NCI-H460 (cell line): ENCODE measurements around the gene TOM1L2. TPM values are rescaled to one million over a fixed set of nuclear protein-coding genes. Genes with fewer than 3 reads are reported as not detected.

Experiments used
- DNase-seq: peaks from one replicate; pipeline ENCODE4 v3.0.0-alpha.2; 2016; ENCODE audit warnings: low read depth; ENCODE audit errors: extremely low read depth
- polyA plus RNA-seq: library from polyadenylated mRNA; depleted of rRNA; stranded (reverse); fragments of >200 nt; gene quantifications from 2 replicates; pipeline ENCODE4 v1.2.3, GENCODE V29; 2014; cell fraction: nucleus; rRNA removed
- total RNA-seq: library from RNA; depleted of rRNA; stranded (reverse); fragments of >200 nt; shearing (Covaris generic); gene quantifications from 2 replicates; pipeline ENCODE4 v1.2.3, GENCODE V29; 2014; rRNA removed

TOM1L2 gene
- 9.7 and 9.9 TPM in 2 replicates for total RNA-seq
- 26.0 and 36.3 TPM in 2 replicates for polyA plus RNA-seq

DNA sequence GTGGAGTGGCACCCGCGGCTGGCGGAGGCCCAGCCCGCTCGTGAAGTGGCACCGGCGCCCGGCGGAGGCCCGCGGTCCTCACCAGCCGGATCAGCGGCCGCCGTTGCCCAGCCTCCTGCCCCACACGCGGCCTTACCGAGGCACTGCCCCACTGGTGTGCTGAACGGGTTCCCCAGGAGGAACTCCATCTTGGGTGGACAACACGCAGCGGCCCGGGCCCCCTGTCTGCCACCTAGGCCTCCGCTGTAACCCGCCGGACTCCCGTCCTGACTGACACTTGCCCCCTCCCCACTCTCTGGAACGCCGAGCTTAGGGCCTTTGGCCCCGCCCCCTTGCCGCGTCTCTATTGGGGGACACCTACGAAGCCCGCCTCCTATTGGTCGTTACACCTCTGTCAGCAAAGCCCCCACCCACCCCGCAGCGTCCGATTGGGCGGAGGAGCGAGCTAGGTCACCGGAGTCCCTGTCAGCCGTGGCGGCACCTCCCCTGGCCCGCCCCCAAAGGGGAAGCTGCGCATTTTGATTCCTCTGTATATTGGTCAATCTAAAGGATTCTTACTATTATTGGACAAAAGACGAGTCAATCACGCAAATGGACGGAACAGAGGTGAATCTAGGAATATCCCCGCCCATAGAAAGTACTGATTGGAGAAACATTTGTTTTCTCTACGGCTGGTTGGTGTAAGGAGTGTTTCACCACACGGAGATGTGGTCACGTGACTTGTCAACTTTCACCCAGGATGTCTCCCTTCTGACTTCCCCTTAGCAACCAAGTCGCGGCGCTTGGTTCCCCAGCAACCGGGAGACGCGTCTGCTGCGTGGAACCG lies at the start of gene TOM1L2, which contains the start of gene DRC3:
Gene TOM1L2, minus strand, starts transcription at position 275 of the 826 bp plus-strand sequence. Its CDS starts 87 bp downstream, at position 188.
Gene DRC3, plus strand, starts transcription at position 737 of the 826 bp plus-strand sequence. CDS start 4,737 bp downstream, outside the sequence.
- peak; percentile 100 for DNase-seq

DNA sequence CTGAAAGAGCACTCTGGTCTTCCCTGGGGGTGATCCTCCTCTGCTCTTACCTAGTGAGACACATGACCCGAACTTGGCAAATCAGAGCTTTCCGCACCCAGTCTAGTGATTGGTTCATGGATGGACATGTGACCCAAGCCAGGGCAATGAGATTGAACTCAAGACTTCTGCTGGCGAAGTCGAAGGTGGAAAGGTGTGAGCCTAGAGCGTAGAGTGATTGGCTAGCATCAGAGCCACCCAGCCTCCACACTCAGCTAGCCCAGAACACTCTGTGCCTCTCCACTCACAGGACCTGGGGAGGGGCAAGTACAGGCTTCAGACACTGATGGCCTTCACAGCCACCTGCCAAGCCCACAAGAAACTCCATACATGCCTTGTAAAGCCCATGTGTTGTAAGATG lies 49.2 kb upstream of the TOM1L2 start:
- no peak for DNase-seq

DNA sequence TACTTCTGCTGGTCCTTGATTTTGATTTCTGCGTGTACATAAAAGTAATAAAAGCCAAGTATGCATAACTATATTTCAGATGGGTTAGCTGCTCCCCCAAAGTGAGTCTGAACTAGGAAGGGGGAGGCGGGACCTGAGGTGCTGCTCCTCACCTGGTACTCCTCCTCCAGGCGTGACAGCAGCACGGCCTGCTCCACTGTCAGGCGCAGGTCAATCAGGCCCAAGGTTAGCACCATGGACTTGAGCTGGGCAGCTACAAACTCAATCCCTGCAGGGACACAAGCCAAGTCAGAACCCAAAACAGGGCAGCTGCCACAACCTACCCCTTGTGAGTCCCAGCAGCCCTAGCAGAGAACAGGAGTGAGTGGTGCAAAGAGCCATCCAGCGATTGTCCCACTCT lies 48.8 kb upstream of the TOM1L2 start:
- DNase-seq, result no peak

DNA sequence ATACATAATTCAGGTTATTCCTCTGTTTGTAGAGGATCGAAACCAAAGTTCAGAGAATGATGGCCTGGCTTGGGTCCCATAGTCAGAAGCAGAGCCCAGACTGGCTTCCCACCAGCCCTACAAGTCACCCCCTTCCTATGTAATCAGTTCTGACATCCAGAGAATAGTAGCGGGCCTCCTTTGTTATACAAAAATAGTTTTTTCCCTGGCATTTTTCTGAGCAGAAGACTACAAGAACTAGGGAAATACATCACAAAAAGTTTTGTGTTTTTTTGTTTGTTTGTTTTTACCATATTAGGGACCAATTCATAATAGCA lies 47.6 kb upstream of the TOM1L2 start:
- no peak for DNase-seq

DNA sequence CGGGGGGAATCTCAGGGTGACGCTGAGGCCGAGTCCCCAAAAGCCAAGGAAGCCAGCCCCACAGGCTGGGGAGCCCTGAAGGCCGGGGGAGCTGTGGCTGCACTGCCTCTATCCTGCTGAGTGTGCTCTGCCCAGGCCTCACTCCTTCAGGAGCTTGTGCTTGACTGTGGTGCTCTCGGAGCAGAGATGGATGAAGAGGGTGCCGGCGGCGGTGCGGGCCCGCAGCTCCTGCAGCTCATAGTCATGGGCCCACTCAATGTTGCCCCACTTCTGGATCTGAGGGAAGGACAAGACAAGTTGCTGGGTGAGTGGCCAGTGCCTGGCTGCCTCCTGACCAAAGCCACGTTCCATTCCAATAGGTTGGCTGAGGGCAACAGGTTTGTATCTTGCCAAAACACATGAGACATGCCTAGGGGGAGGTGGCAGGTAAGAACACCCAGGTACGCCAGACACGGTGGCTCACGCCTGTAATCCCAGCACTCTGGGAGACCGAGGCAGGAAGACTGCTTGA lies 46.3 kb upstream of the TOM1L2 start:
- no peak for DNase-seq

DNA sequence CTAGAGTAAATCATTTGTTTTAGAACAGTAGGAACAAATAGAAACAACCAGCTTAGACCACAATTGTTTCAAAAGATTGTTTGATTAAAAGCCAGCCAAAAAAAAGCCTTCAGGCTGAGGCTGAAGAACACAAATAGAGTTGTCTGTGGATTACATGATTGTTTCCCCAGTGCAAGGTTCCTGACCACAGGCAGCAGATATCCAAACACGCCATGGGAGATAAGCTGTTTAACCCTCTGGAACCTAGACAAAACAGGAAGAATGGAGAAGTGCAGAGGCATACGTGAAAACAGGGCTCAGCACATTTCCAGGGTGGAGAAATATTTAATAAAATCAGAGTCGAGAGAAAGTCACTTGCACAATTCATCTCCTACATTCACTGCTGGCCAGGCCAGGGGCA lies 45.8 kb upstream of the TOM1L2 start:
- DNase-seq, result no peak

DNA sequence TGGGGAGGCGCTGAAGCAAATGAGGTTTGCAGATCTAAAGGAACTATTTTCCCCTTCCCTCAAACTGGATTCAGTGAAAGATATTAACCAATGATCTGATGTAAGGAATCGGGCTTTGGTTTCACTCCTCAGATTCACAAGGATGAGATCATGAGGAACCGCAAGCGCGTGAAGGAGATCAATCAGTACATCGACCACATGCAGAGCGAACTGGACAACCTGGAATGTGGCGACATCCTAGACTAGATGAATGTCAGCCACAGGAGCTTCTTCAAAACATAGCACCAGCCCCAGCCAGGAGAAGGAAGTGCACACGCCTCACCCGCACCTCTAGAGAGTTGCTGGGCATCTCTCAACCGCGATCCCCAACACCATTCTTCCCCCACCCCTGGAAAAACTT lies 44.2 kb upstream of the TOM1L2 start:
- DNase-seq, result no peak

DNA sequence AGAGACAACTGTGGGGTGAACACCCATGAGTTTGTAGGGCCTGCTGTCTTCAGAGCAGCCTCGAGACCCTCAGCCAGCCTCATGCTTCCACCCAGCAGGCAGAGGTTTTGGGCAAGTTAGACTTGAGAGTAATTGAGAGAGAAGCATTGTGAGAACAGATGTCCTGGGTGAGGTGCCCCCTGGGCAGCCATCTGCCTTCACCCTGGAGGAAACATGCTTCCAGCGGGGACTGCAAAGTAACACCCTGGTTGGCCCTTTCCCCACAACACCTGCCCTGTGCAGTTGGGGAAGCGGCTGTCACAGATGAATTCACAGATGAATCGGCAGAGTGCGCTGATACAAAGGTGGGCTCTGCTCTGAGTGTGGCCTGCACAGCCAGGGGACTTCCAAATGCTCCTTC lies 43.4 kb upstream of the TOM1L2 start:
- no peak for DNase-seq

DNA sequence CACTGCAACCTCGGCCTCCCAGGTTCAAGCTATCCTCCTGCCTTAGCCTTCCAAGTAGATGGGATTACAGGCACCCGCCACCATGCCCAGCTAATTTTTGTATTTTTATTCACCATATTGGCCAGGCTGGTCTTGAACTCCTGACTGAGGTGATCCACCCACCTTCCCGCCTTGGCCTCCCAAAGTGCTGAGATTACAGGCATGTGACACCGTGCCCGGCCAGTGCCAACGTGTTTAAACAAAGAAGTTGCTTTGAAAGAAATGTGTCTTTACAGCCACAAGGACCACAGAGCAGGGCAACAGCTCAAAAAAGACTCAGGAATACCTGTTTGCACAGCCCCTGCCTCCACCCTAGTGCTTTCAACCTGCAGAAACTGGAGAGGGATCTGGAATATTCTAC lies 41.8 kb upstream of the TOM1L2 start:
- no peak for DNase-seq

DNA sequence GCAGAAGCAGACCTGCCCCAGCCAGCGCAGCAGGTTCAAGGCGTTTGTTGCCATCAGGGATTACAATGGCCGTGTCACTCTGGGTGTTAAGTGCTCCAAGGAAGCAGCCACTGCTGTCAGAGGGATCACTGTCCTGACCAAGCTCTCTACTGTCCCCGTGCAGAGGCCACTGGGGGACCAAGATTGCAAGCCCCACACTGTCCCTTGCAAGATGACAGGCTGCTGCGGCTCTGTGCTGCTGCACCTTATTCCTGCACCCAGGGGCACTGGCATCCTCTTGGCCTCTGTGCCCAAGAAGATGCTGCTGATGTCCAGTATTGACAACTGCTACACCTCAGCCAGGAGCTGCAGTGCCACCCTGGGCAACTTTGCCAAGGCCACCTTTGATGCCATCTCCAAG lies 39.1 kb upstream of the TOM1L2 start:
- no peak for DNase-seq

DNA sequence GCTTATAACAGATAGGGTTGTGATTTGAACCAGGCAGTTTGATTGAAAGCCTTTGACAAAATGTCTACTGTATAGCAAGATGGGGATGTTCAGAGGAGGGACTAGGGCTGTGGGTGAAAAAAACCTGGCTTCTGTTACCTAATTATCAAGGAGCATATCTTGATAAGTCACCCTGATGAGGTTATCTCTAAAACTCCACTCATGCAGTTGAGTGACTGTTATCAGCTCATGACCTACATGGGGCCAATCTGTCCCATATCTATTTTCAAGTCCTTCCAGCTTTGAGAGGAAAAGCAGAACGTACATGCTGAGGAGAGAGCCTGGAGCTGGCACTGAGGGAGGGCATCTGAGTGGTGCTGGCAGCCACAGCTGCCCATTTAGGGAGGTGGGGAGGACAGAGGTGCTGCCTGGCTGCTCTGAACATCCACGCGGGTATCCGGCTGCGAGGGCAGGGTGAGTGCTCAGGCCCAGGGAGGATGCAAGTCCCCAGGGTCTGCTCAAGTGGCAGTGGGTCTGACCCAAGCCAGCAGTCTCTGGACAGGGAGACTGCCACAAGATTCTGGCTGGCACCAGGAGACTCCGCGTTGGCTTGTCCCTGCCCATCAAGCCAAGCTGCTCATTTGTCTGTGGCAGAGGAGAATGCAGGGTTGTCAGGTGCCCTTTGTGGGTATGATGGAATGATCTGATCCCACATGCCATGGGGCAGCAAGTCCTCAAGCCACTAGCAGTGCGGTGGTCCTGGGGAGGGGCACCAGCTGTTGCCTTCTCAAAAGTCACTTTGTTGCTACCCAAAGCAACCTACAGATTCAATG lies 37.6 kb upstream of the TOM1L2 start:
- no peak for DNase-seq

DNA sequence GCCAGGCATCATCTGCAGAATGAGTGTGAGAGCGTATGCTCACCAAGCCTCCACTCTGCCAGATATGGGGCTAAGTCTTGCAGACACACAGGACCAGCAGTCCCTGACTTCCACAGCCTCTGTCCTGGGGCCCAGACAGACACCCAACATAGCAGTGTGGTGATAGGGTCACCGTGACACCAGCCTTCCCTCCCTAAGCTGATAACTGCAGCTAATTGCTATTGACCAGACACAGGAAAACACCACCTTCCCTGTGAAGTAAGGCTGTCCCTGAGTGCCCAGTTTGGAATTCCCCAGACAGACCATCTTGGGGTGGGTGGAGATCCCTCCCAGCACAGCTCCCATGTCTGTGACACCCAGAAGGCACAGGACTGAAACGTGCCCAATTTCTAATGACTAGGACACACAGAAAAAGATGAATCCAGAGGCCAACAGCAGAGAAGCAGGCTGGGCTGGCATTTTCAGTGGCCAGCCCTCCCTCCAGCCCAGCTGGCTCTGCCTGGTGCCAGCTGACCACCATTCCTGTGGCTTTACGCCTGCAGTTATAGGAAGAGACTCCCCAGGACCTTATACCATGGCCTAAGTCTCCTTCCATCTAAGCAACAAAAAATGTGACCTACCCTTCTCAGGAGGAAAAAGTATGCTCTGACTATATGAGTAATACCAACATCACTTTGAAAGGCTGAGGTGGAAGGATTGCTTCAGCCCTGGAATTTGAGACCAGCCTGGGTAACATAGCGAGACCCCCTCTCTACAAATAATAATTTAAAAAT lies 36.5 kb upstream of the TOM1L2 start:
- no peak for DNase-seq

DNA sequence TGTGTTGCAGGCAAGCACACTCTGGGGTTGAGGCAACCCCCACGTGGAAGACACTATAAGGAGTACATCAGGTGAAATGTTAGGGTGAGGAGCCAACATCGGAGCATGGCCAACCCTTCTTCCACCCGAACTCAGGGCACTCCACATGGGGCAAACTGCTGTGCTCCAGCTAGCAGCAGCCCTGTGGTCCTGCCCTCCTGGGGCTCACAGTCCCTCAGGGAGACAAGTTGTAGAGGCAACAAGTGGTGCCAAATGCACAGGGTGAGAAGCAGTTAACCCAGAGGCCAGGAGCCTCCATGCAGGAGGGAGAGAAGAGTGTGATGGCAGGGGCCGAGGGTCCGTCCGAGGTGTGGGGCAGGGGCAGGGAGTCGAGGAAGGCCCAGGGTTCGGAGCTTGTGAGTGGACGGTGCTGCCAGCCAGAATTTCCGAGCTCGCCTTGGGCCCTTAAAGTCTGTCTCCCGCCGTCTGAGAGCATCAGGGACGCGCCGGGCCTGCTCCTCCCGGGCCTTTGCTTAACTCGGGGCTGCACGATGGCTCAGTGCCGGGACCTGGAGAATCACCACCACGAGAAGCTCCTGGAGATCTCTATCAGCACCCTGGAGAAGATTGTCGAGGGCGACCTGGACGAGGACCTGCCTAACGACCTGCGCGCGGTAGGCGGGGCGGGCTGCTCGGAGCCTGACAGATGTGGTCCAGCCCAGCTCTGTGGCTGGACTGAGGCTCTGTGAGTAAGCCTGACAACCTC lies 34.5 kb upstream of the TOM1L2 start:
- no peak for DNase-seq

DNA sequence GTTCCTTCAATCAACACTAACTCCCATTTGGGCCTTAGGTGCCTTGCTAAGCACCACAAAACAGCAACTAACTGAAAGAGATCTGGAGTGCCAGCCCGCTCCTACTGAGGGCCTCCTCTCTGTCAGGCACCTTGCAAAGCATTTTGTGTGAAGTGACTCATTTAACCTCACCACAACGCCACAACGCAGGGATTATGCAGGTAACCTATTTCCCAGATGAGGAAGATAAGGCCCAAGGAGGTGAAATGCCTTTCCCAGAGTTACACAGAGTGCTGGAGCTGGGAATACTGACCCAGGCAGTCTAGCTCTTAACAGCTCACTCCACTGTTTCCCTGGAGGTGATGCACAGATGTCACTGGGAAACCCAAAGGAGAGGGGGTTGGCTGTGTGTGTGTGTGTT lies 33.3 kb upstream of the TOM1L2 start:
- DNase-seq, result no peak

DNA sequence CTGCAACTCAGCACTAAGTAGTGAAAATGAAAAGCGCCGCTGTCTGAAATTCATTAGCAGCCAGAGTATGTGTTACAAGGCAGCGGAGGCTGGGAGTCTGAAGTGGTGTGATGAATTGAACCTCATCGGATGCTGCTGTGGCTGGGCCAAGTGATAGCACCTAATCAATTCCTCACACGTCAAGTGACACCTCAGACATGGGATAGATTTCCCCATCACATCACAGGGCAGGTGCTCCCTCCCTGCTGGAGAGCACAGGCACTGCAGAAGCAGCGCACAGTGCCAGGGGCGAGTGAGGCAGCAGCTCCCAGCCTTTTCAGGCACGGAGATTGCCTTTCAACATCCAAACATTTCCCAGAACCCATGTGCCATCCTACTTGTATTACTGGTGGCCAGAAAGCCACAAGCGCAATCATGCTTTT lies 32.7 kb upstream of the TOM1L2 start:
- DNase-seq, result no peak

DNA sequence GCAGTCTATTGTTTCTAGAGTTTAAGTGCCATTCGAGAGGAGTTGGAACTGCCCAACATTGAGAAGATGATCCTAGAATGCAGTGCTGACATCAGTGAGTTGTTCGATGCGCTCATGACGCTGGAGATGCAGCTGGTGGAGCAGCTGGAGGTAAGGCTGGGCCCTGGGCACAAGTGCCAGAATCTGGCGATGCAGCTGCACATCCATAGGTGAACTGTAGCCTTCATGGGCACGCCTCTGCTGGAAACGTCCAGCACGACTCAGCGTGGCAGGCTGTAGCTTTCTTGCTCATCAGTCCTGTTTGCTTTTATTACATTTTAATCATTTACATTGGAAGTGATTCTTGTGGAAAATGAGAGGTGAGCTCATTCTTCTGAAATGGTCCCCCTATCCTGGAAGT lies 32.1 kb upstream of the TOM1L2 start:
- DNase-seq, result no peak

DNA sequence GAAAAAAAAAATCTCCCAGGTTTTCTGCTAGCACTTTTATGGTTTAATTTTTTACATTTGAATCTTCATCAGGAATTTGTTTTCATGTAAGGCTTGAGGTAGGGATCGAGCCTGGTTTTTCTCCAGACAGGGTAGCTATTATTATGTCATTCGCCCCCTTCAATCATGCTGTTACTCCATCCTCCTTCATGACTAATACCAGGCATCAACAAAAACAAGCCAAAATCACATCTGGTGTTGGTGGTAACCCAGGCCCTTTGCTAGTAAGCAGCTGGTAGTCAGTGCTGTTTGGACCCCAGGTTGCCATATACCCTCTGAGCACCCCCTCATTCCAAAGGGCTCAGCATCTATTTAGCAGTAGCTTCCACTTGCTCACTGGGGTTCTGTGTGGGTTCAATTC lies 30.0 kb upstream of the TOM1L2 start:
- no peak for DNase-seq

DNA sequence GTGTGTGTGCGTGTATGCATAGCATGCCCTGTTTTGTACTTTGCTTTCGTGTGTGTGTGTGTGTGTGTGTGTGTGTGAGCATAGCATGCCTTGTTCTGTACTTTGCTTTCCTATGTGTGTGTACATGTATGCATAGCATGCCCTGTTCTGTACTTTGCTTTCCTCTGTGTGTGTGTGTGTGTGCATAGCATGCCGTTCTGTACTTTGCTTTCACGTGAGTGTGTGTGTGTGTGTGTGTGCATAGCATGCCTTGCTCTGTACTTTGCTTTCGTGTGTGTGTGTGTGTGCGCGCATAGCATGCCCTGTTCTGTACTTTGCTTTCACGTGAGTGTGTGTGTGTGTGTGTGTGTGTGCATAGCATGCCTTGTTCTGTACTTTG lies 27.8 kb upstream of the TOM1L2 start:
- DNase-seq, result no peak

DNA sequence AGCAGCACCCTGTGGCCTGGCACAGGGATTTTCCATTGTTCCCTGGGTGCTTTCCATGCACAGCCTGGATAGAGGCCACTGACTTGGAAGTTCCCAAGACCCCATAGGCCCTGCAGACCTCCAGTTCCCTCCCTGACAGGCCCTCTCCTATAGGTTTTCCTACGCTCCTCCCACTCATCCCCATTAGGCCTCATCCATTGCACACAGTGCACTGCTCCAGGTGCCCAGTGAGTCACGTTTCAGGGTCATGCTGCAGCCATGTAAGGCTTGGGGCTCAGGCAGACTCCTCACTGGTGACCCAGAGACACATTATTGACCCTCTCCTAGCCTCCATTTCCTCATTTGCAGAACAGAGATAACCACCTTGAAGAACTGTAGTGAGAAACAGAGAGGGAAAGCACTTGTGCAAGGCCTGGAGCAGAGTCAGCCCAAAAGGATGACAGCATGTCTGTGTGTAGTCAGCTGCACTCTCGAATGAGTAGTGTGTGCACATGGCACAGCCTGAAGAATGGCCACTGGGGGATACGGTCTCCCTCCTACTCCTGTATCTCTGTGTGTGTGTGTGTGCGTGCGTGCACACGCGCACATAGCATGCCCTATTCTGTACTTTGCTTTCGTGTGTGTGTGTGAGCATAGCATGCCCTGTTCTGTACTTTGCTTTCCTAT lies 27.3 kb upstream of the TOM1L2 start:
- DNase-seq, result no peak

DNA sequence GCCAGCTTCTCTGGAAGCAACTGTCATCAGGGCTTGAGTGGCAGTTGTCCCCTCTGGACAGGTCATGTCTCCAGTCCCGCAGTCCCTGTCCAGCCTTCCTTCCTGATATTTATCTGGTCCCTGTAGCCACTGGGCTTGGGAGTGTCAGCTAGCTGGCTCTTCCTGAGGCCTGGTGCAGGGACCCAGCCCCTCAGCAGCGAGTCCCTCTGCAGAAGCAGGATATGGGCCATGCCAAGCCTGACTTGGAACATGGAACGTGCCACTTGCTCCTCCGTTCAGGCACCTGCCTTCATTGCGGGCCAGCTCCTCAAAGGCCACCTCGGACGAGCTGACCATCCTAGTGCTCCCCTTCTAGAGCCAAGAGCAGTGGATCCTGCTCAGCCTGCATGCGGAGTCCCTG lies 26.7 kb upstream of the TOM1L2 start:
- no peak for DNase-seq
